Tibial nerve (tissue), 4 donors: ENCODE measurements around the gene SMIM14.

Experiments
- CTCF ChIP-seq, 5 experiments: fragments of 200-600 bp in 3 of 5; fragments of 450-650 bp in 2 of 5; sonication (generic) in 3 of 5; IDR thresholded peaks; one replicate each; pipeline ENCODE4 v1.5.1; 2016 to 2019; ENCODE audit warnings: antibody characterized with exemption in 5 of 5, mild to moderate bottlenecking in 3 of 5, moderate library complexity in 2 of 5
- EP300 ChIP-seq, 2 donors: sonication (generic); formaldehyde crosslinking; IDR thresholded peaks; one replicate each; pipeline ENCODE4 v1.6.1; 2017; ENCODE audit warnings: antibody characterized with exemption in 2 of 2, mild to moderate bottlenecking in 1 of 2

- TF ChIP-seq EP300 (IDR thresholded peaks at IDR 0.05) (no peak), CTCF (IDR thresholded peaks at IDR 0.05) (no peak)
These were observed 140.0 kb downstream of the SMIM14 start for GRCh38 chr4:39498727-39499020.
